Activated CD4-positive, alpha-beta memory T cell treated with anti-CD3 and anti-CD28 coated beads, Interleukin-2, amount 10 ng/mL, durations not matched to agents 7 days and 5 days (primary cell): ENCODE data around the gene SEMA4D. TPM values are rescaled to one million over a fixed set of nuclear protein-coding genes. Genes with fewer than 3 reads are reported as not detected.

Experiments
- CTCF ChIA-PET: fragments of 350-600 bp; sonication (Branson Sonifier 250); formaldehyde crosslinking; loops from one replicate; lab custom pipeline; 2021; ENCODE audit warnings: antibody characterized with exemption, inconsistent platforms; lab: Charles Lee
- POLR2A ChIA-PET: fragments of 350-600 bp; sonication (Branson Sonifier 250); formaldehyde crosslinking; loops from one replicate; lab custom pipeline; 2021; ENCODE audit warnings: antibody characterized with exemption; lab: Charles Lee
- DNase-seq: peaks from one replicate; pipeline ENCODE4 v3.0.0-alpha.2; 2020
- H3K27ac Mint-ChIP-seq: one replicate; pipeline ENCODE4 v1.8.0; 2021; ENCODE audit warnings: mild to moderate bottlenecking, mixed read lengths
- H3K27me3 Mint-ChIP-seq: one replicate; pipeline ENCODE4 v1.8.0; 2021; ENCODE audit warnings: mixed read lengths
- H3K36me3 Mint-ChIP-seq: one replicate; pipeline ENCODE4 v1.8.0; 2021; ENCODE audit warnings: low read depth, mixed read lengths
- H3K4me1 Mint-ChIP-seq: one replicate; pipeline ENCODE4 v1.8.0; 2021; ENCODE audit warnings: mixed read lengths
- H3K4me3 Mint-ChIP-seq: one replicate; pipeline ENCODE4 v1.8.0; 2021; ENCODE audit warnings: mild to moderate bottlenecking, mixed read lengths
- H3K9me3 Mint-ChIP-seq: one replicate; pipeline ENCODE4 v1.8.0; 2021; ENCODE audit warnings: mixed read lengths
- total RNA-seq, 2 experiments: library from RNA; stranded (reverse); gene quantifications; one replicate each; pipeline ENCODE4 v1.2.3, GENCODE V29; 2021

SEMA4D gene
- total RNA-seq, 2 experiments from 2014 or later, result 339 to 350 TPM

- Mint-ChIP-seq H3K27me3 (no peaks in the 10 kb centered on the region), H3K36me3 (peaks cover 70% of the 10 kb centered on the region)
Measured at GRCh38 chr9:89440548-89440947, 57.4 kb downstream of the SEMA4D start.

GRCh38 chr9:89440046-89440445 lies 57.9 kb downstream of the SEMA4D start:
- Mint-ChIP-seq H3K4me1 (peaks cover 92% of the 10 kb centered on the region), H3K36me3 (peaks cover 65% of the 10 kb centered on the region), H3K9me3 (no peaks in the 10 kb centered on the region), H3K27me3 (no peaks in the 10 kb centered on the region), H3K4me3 (no peak overlapping the region), H3K27ac (peak overlapping the region; percentile 69)
- DNase-seq, result no peak
- ChIA-PET CTCF (interaction anchor here (1.1 to 2.8 kb wide), 4 partner anchors 9 to 108 kb away, joined by 4 to 12 read pairs (median 6); no protein-coding TSS in a partner anchor), POLR2A (interaction anchor here (1.1 to 2.8 kb wide), 7 partner anchors 8 to 32 kb away, joined by 3 to 15 read pairs (median 8); no protein-coding TSS in a partner anchor)

More at GRCh38 chr9:89440548-89440947, 57.4 kb downstream of the SEMA4D start:
- Mint-ChIP-seq H3K4me1 (peaks cover 92% of the 10 kb centered on the region), H3K9me3 (no peaks in the 10 kb centered on the region), H3K4me3 (no peak overlapping the region), H3K27ac (peak overlapping the region; percentile 69)
- CTCF ChIA-PET, result interaction anchor here (1.1 to 2.8 kb wide), 3 partner anchors 10 to 108 kb away, joined by 4 to 12 read pairs (median 7); no protein-coding TSS in a partner anchor
- no peak for DNase-seq
- POLR2A ChIA-PET, result interaction anchor here (1.0 to 2.8 kb wide), 10 partner anchors 9 to 33 kb away, joined by 3 to 15 read pairs (median 6); no protein-coding TSS in a partner anchor

- no peak for DNase-seq
- no peaks in the 10 kb centered on the region for H3K9me3 Mint-ChIP-seq
- ChIA-PET CTCF (interaction anchor here (1.1 to 2.8 kb wide), 3 partner anchors 10 to 109 kb away, joined by 4 to 12 read pairs (median 7); no protein-coding TSS in a partner anchor), POLR2A (interaction anchor here (0.8 to 2.8 kb wide), 7 partner anchors 8 to 36 kb away, joined by 3 to 15 read pairs (median 8); no protein-coding TSS in a partner anchor)
- H3K27ac Mint-ChIP-seq, result peak overlapping the region; percentile 69
- peaks cover 91% of the 10 kb centered on the region for H3K4me1 Mint-ChIP-seq
- no peak overlapping the region for H3K4me3 Mint-ChIP-seq
- peaks cover 61% of the 10 kb centered on the region for H3K36me3 Mint-ChIP-seq
- no peaks in the 10 kb centered on the region for H3K27me3 Mint-ChIP-seq
Measured at GRCh38 chr9:89439571-89439970, 58.3 kb downstream of the SEMA4D start.

- H3K27ac Mint-ChIP-seq, result peak overlapping the region; percentile 74
- no peak overlapping the region for H3K4me3 Mint-ChIP-seq
- CTCF ChIA-PET, result interaction anchor here (1.2 to 3.8 kb wide), 2 partner anchors 9 to 111 kb away, joined by 5 to 16 read pairs; no protein-coding TSS in a partner anchor
- no peaks in the 10 kb centered on the region for H3K27me3 Mint-ChIP-seq
- no peaks in the 10 kb centered on the region for H3K9me3 Mint-ChIP-seq
- H3K36me3 Mint-ChIP-seq, result peaks cover 58% of the 10 kb centered on the region
- H3K4me1 Mint-ChIP-seq, result peaks cover 86% of the 10 kb centered on the region
- POLR2A ChIA-PET, result interaction anchor here (0.8 to 1.3 kb wide), 4 partner anchors 9 to 110 kb away, joined by 3 to 4 read pairs (median 3); no protein-coding TSS in a partner anchor
- no peak for DNase-seq
Measured at GRCh38 chr9:89438194-89438593, 59.7 kb downstream of the SEMA4D start.

GRCh38 chr9:89437772-89438171 lies 60.1 kb downstream of the SEMA4D start:
- peaks cover 58% of the 10 kb centered on the region for H3K36me3 Mint-ChIP-seq
- peaks cover 83% of the 10 kb centered on the region for H3K4me1 Mint-ChIP-seq
- H3K27me3 Mint-ChIP-seq, result no peaks in the 10 kb centered on the region
- H3K9me3 Mint-ChIP-seq, result no peaks in the 10 kb centered on the region
- no peak for DNase-seq
- no peak overlapping the region for H3K4me3 Mint-ChIP-seq
- ChIA-PET POLR2A (interaction anchor here (0.8 to 2.4 kb wide), 6 partner anchors 8 to 111 kb away, joined by 3 to 8 read pairs (median 3); no protein-coding TSS in a partner anchor), CTCF (interaction anchor here (1.2 to 3.8 kb wide), 2 partner anchors 8 to 111 kb away, joined by 5 to 16 read pairs; no protein-coding TSS in a partner anchor)
- H3K27ac Mint-ChIP-seq, result peak overlapping the region; percentile 74

- CTCF ChIA-PET, result interaction anchor here (3.8 kb wide), 1 partner anchor 112 kb away, joined by 16 read pairs; no protein-coding TSS in a partner anchor
- Mint-ChIP-seq H3K9me3 (no peaks in the 10 kb centered on the region), H3K4me3 (no peak overlapping the region), H3K27me3 (no peaks in the 10 kb centered on the region), H3K36me3 (peaks cover 58% of the 10 kb centered on the region), H3K4me1 (peaks cover 83% of the 10 kb centered on the region), H3K27ac (peak overlapping the region; percentile 74)
- POLR2A ChIA-PET, result interaction anchor here (1.1 to 2.4 kb wide), 6 partner anchors 9 to 112 kb away, joined by 3 to 8 read pairs (median 3); no protein-coding TSS in a partner anchor
- DNase-seq, result peak; percentile 60
Measured at GRCh38 chr9:89436963-89437625, 60.8 kb downstream of the SEMA4D start.

- no peaks in the 10 kb centered on the region for H3K9me3 Mint-ChIP-seq
- peaks cover 82% of the 10 kb centered on the region for H3K4me1 Mint-ChIP-seq
- DNase-seq, result no peak
- H3K27me3 Mint-ChIP-seq, result no peaks in the 10 kb centered on the region
- POLR2A ChIA-PET, result interaction anchor here (1.1 to 2.4 kb wide), 4 partner anchors 9 to 103 kb away, joined by 3 to 8 read pairs (median 4); no protein-coding TSS in a partner anchor
- CTCF ChIA-PET, result interaction anchor here (3.8 kb wide), 1 partner anchor 113 kb away, joined by 16 read pairs; no protein-coding TSS in a partner anchor
- peak overlapping the region; percentile 26 for H3K27ac Mint-ChIP-seq
- peaks cover 57% of the 10 kb centered on the region for H3K36me3 Mint-ChIP-seq
- no peak overlapping the region for H3K4me3 Mint-ChIP-seq
Measured at GRCh38 chr9:89436326-89436725, 61.6 kb downstream of the SEMA4D start.

GRCh38 chr9:89435071-89435823 lies 62.7 kb downstream of the SEMA4D start:
- Mint-ChIP-seq H3K36me3 (peaks cover 49% of the 10 kb centered on the region), H3K27me3 (no peaks in the 10 kb centered on the region), H3K4me1 (peaks cover 82% of the 10 kb centered on the region), H3K27ac (peak overlapping the region; percentile 32), H3K9me3 (no peaks in the 10 kb centered on the region), H3K4me3 (no peak overlapping the region)
- peak; percentile 31 for DNase-seq
- POLR2A ChIA-PET, result interaction anchor here (1.1 to 2.7 kb wide), 4 partner anchors 7 to 104 kb away, joined by 3 to 8 read pairs (median 6); no protein-coding TSS in a partner anchor
- CTCF ChIA-PET, result interaction anchor here (1.3 to 3.8 kb wide), 2 partner anchors 11 to 114 kb away, joined by 3 to 16 read pairs; no protein-coding TSS in a partner anchor

- POLR2A ChIA-PET, result interaction anchor here (2.7 kb wide), 1 partner anchor 24 kb away, joined by 8 read pairs; no protein-coding TSS in a partner anchor
- H3K27ac Mint-ChIP-seq, result peak overlapping the region; percentile 28
- CTCF ChIA-PET, result interaction anchor here (1.3 kb wide), 1 partner anchor 11 kb away, joined by 3 read pairs; no protein-coding TSS in a partner anchor
- H3K4me1 Mint-ChIP-seq, result peaks cover 82% of the 10 kb centered on the region
- H3K36me3 Mint-ChIP-seq, result peaks cover 46% of the 10 kb centered on the region
- H3K9me3 Mint-ChIP-seq, result no peaks in the 10 kb centered on the region
- DNase-seq, result no peak
- H3K27me3 Mint-ChIP-seq, result no peaks in the 10 kb centered on the region
- H3K4me3 Mint-ChIP-seq, result no peak overlapping the region
Measured at GRCh38 chr9:89434636-89435035, 63.3 kb downstream of the SEMA4D start.

- Mint-ChIP-seq H3K4me3 (no peak overlapping the region), H3K9me3 (no peaks in the 10 kb centered on the region), H3K36me3 (peaks cover 45% of the 10 kb centered on the region), H3K4me1 (peaks cover 83% of the 10 kb centered on the region), H3K27ac (peak overlapping the region; percentile 40), H3K27me3 (no peaks in the 10 kb centered on the region)
- no peak for DNase-seq
- CTCF ChIA-PET, result no interaction called here
- POLR2A ChIA-PET, result interaction anchor here (2.7 kb wide), 1 partner anchor 24 kb away, joined by 8 read pairs; no protein-coding TSS in a partner anchor
Measured at GRCh38 chr9:89433826-89434225, 64.1 kb downstream of the SEMA4D start.

- H3K36me3 Mint-ChIP-seq, result peaks cover 48% of the 10 kb centered on the region
- H3K4me1 Mint-ChIP-seq, result peaks cover 87% of the 10 kb centered on the region
- DNase-seq, result no peak
- H3K9me3 Mint-ChIP-seq, result no peaks in the 10 kb centered on the region
- POLR2A ChIA-PET, result interaction anchor here (7.8 kb wide), 1 partner anchor 15 kb away, joined by 63 read pairs; no protein-coding TSS in a partner anchor
- CTCF ChIA-PET, result no interaction called here
- no peak overlapping the region for H3K4me3 Mint-ChIP-seq
- H3K27ac Mint-ChIP-seq, result peak overlapping the region; percentile 21
- no peaks in the 10 kb centered on the region for H3K27me3 Mint-ChIP-seq
Measured at GRCh38 chr9:89432986-89433530, 64.9 kb downstream of the SEMA4D start.
